Measurements from ENCODE around the gene ODAPH. TPM values are rescaled to one million over a fixed set of nuclear protein-coding genes. Genes with fewer than 3 reads are reported as not detected.
"Not testable (repeated sequence)": the region's sequence is repeated elsewhere in the genome, so short reads cannot be mapped to it uniquely, and the experiment has no call there.

The ODAPH gene
- total and polyA plus RNA-seq, 2 donors (not counting 1 experiment from before 2014, with no cell fraction given), result 0.09 to 0.81 TPM

GRCh38 chr4:75533339-75533887 lies 22.5 kb upstream of the ODAPH start:
- H4K20me1 ChIP-seq (ENCODE audit: control insufficient read depth, insufficient read depth, low read length, poor library complexity, severe bottlenecking); H3K4me3 ChIP-seq (ENCODE audit: control extremely low read depth in 1 of 5, extremely low read depth in 1 of 5, insufficient read depth in 1 of 5, low read depth in 2 of 5, low read length in 4 of 5); DNase-seq; H3K27ac ChIP-seq (ENCODE audit: low read length in 2 of 2); H3K9me3 Mint-ChIP-seq (ENCODE audit: insufficient read depth); H3K4me2 ChIP-seq (replicated peaks; ENCODE audit: low read depth, low read length, poor library complexity, severe bottlenecking); H3K4me1 ChIP-seq (ENCODE audit: control insufficient read depth in 2 of 2, insufficient read depth in 2 of 2, low read length in 2 of 2); H3K27ac Mint-ChIP-seq; H3K27me3 Mint-ChIP-seq; H3K27me3 ChIP-seq (replicated peaks in 1 of 4; ENCODE audit: control extremely low read depth in 1 of 4, control insufficient read depth in 3 of 4, insufficient read depth in 4 of 4, low read length in 3 of 4); ATAC-seq (ENCODE audit: low read depth); POLR2A ChIA-PET; H2AFZ ChIP-seq (ENCODE audit: insufficient read depth, low read depth, low read length, poor library complexity, severe bottlenecking); H3K79me2 ChIP-seq (ENCODE audit: control insufficient read depth, insufficient read depth, low read length); CTCF ChIA-PET; H3K4me1 Mint-ChIP-seq; H3K4me3 Mint-ChIP-seq; intact Hi-C loops (cut with micrococcal nuclease); H3K9ac ChIP-seq (ENCODE audit: low read length): not testable (repeated sequence)
- Histone ChIP-seq H3K36me3 (replicated peaks in 1 of 2; ENCODE audit: control extremely low read depth in 1 of 2, control insufficient read depth in 1 of 2, extremely low read depth in 1 of 2, insufficient read depth in 2 of 2, low read length in 1 of 2) (peaks cover 12 to 34% of the 10 kb centered on the region in 2 experiments), H3K9me3 (ENCODE audit: control extremely low read depth in 1 of 3, control insufficient read depth in 2 of 3, insufficient read depth in 1 of 3, low read length in 2 of 3) (peaks cover 0 to 12% (median 0%) of the 10 kb centered on the region in 3 donors)
- WGBS (ENCODE audit: insufficient coverage), result 96% methylated on average over 2 of the region's 4 CpGs

DNA sequence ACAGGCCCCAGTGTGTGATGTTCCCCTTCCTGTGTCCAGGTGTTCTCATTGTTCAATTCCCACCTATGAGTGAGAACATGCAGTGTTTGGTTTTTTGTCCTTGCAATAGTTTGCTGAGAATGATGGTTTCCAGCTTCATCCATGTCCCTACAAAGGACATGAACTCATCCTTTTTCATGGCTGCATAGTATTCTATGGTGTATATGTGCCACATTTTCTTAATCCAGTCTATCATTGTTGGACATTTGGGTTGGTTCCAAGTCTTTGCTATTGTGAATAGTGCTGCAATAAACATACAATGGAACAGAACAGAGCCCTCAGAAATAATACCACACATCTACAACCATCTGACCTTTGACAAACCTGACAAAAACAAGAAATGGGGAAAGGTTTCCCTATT lies 21.9 kb upstream of the ODAPH start:
- H3K27me3 Mint-ChIP-seq; H3K4me3 ChIP-seq (ENCODE audit: control extremely low read depth in 1 of 5, extremely low read depth in 1 of 5, insufficient read depth in 1 of 5, low read depth in 2 of 5, low read length in 4 of 5); POLR2A ChIA-PET; DNase-seq; H3K27ac ChIP-seq (ENCODE audit: low read length in 2 of 2); H3K4me1 Mint-ChIP-seq; H3K4me2 ChIP-seq (replicated peaks; ENCODE audit: low read depth, low read length, poor library complexity, severe bottlenecking); H3K9me3 Mint-ChIP-seq (ENCODE audit: insufficient read depth); H3K79me2 ChIP-seq (ENCODE audit: control insufficient read depth, insufficient read depth, low read length); H3K27ac Mint-ChIP-seq; H2AFZ ChIP-seq (ENCODE audit: insufficient read depth, low read depth, low read length, poor library complexity, severe bottlenecking); H3K27me3 ChIP-seq (replicated peaks in 1 of 4; ENCODE audit: control extremely low read depth in 1 of 4, control insufficient read depth in 3 of 4, insufficient read depth in 4 of 4, low read length in 3 of 4); H4K20me1 ChIP-seq (ENCODE audit: control insufficient read depth, insufficient read depth, low read length, poor library complexity, severe bottlenecking); ATAC-seq (ENCODE audit: low read depth); intact Hi-C loops (cut with micrococcal nuclease); CTCF ChIA-PET; H3K4me3 Mint-ChIP-seq; H3K4me1 ChIP-seq (ENCODE audit: control insufficient read depth in 2 of 2, insufficient read depth in 2 of 2, low read length in 2 of 2); H3K9ac ChIP-seq (ENCODE audit: low read length): not testable (repeated sequence)
- H3K9me3 ChIP-seq (ENCODE audit: control extremely low read depth in 1 of 3, control insufficient read depth in 2 of 3, insufficient read depth in 1 of 3, low read length in 2 of 3), result peaks cover 0 to 12% (median 0%) of the 10 kb centered on the region in 3 donors
- peaks cover 12 to 32% of the 10 kb centered on the region in 2 experiments for H3K36me3 ChIP-seq (replicated peaks in 1 of 2; ENCODE audit: control extremely low read depth in 1 of 2, control insufficient read depth in 1 of 2, extremely low read depth in 1 of 2, insufficient read depth in 2 of 2, low read length in 1 of 2)

GRCh38 chr4:75537308-75537707 lies 18.6 kb upstream of the ODAPH start:
- H2AFZ ChIP-seq (ENCODE audit: insufficient read depth, low read depth, low read length, poor library complexity, severe bottlenecking); H3K4me3 Mint-ChIP-seq; H4K20me1 ChIP-seq (ENCODE audit: control insufficient read depth, insufficient read depth, low read length, poor library complexity, severe bottlenecking); H3K9ac ChIP-seq (ENCODE audit: low read length); H3K36me3 ChIP-seq (replicated peaks in 1 of 2; ENCODE audit: control extremely low read depth in 1 of 2, control insufficient read depth in 1 of 2, extremely low read depth in 1 of 2, insufficient read depth in 2 of 2, low read length in 1 of 2); H3K4me2 ChIP-seq (replicated peaks; ENCODE audit: low read depth, low read length, poor library complexity, severe bottlenecking); H3K9me3 Mint-ChIP-seq (ENCODE audit: insufficient read depth); H3K79me2 ChIP-seq (ENCODE audit: control insufficient read depth, insufficient read depth, low read length); H3K4me3 ChIP-seq (ENCODE audit: control extremely low read depth in 1 of 5, extremely low read depth in 1 of 5, insufficient read depth in 1 of 5, low read depth in 2 of 5, low read length in 4 of 5); H3K27me3 Mint-ChIP-seq; H3K27ac ChIP-seq (ENCODE audit: low read length in 2 of 2); H3K27ac Mint-ChIP-seq; H3K9me3 ChIP-seq (ENCODE audit: control extremely low read depth in 1 of 3, control insufficient read depth in 2 of 3, insufficient read depth in 1 of 3, low read length in 2 of 3); DNase-seq; H3K4me1 ChIP-seq (ENCODE audit: control insufficient read depth in 2 of 2, insufficient read depth in 2 of 2, low read length in 2 of 2); CTCF ChIA-PET; intact Hi-C loops (cut with micrococcal nuclease); H3K4me1 Mint-ChIP-seq; ATAC-seq (ENCODE audit: low read depth); H3K27me3 ChIP-seq (replicated peaks in 1 of 4; ENCODE audit: control extremely low read depth in 1 of 4, control insufficient read depth in 3 of 4, insufficient read depth in 4 of 4, low read length in 3 of 4); POLR2A ChIA-PET: not testable (repeated sequence)
- WGBS (ENCODE audit: insufficient coverage), result 86% methylated on average over 3 of the region's 6 CpGs
